Neutrophil (primary cell): ENCODE data around the gene SIM1.

Source experiments
- H3K27ac ChIP-seq: fragments of 200-600 bp; sonication (generic); 2 replicates; pipeline ENCODE4 v1.5.1; 2016; ENCODE audit warnings: mild to moderate bottlenecking, moderate library complexity
- H3K27me3 ChIP-seq: fragments of 200-600 bp; sonication (generic); 2 replicates; pipeline ENCODE4 v1.6.0; 2016; ENCODE audit warnings: mild to moderate bottlenecking
- H3K36me3 ChIP-seq: fragments of 200-600 bp; sonication (generic); 2 replicates; pipeline ENCODE4 v1.5.1; 2017
- H3K4me1 ChIP-seq, 2 experiments: fragments of 200-600 bp in 1 of 2; sonication (generic) in 1 of 2; 1 replicate in 1 of 2; 2 replicates in 1 of 2; pipeline versions ENCODE4 v1.5.1 to v1.6.1; 2013 to 2016; ENCODE audit warnings: low read depth in 1 of 2, low read length in 1 of 2, mild to moderate bottlenecking in 1 of 2, moderate library complexity in 1 of 2; ENCODE audit not compliant: control insufficient read depth in 1 of 2, insufficient read depth in 1 of 2
- H3K4me3 ChIP-seq, 2 experiments: fragments of 200-600 bp in 1 of 2; sonication (generic) in 1 of 2; 1 replicate in 1 of 2; 2 replicates in 1 of 2; pipeline ENCODE4 v1.5.1; 2013 to 2016; ENCODE audit warnings: low read depth in 1 of 2, low read length in 1 of 2, mild to moderate bottlenecking in 1 of 2, moderate library complexity in 1 of 2
- H3K9me3 ChIP-seq: fragments of 200-600 bp; sonication (generic); 2 replicates; pipeline ENCODE4 v1.5.1; 2016
- CTCF ChIP-seq: fragments of 200-600 bp; sonication (generic); IDR thresholded peaks from 2 replicates; pipeline ENCODE4 v1.5.1; 2016; ENCODE audit warnings: antibody characterized with exemption

SIM1 gene

GRCh38 chr6:100487638-100488037 is 22.9 kb upstream of the SIM1 start:
- no peak for TF ChIP-seq CTCF
- Histone ChIP-seq H3K4me1 (no peaks in the 10 kb centered on the region), H3K9me3 (no peaks in the 10 kb centered on the region), H3K27me3 (peaks cover 74% of the 10 kb centered on the region), H3K27ac (no peak overlapping the region), H3K4me3 (no peak overlapping the region), H3K36me3 (no peaks in the 10 kb centered on the region)

GRCh38 chr6:100485268-100485667 is 20.5 kb upstream of the SIM1 start:
- no peak for TF ChIP-seq CTCF
- H3K9me3 ChIP-seq: no peaks in the 10 kb centered on the region
- no peak overlapping the region for H3K27ac ChIP-seq

GRCh38 chr6:100484474-100484873 is 19.8 kb upstream of the SIM1 start:
- Histone ChIP-seq H3K4me1 (no peaks in the 10 kb centered on the region), H3K9me3 (no peaks in the 10 kb centered on the region), H3K36me3 (no peaks in the 10 kb centered on the region), H3K27me3 (peaks cover 63% of the 10 kb centered on the region), H3K4me3 (no peak overlapping the region), H3K27ac (no peak overlapping the region)
- no peak for TF ChIP-seq CTCF

More at GRCh38 chr6:100485268-100485667, 20.5 kb upstream of the SIM1 start:
- no peaks in the 10 kb centered on the region for H3K36me3 ChIP-seq
- no peaks in the 10 kb centered on the region for H3K4me1 ChIP-seq
- no peak overlapping the region for H3K4me3 ChIP-seq
- H3K27me3 ChIP-seq: peaks cover 63% of the 10 kb centered on the region

GRCh38 chr6:100482698-100483097 is 18.0 kb upstream of the SIM1 start:
- Histone ChIP-seq H3K27ac (no peak overlapping the region), H3K9me3 (no peaks in the 10 kb centered on the region), H3K4me1 (no peaks in the 10 kb centered on the region), H3K27me3 (peaks cover 64% of the 10 kb centered on the region), H3K36me3 (no peaks in the 10 kb centered on the region), H3K4me3 (no peak overlapping the region)
- no peak for TF ChIP-seq CTCF

GRCh38 chr6:100479179-100480035 is 14.7 kb upstream of the SIM1 start:
- Histone ChIP-seq H3K4me3 (no peak overlapping the region), H3K36me3 (no peaks in the 10 kb centered on the region), H3K27me3 (peaks cover 62% of the 10 kb centered on the region), H3K4me1 (no peaks in the 10 kb centered on the region), H3K27ac (no peak overlapping the region), H3K9me3 (no peaks in the 10 kb centered on the region)
- no peak for TF ChIP-seq CTCF
